T-cell (primary cell): ENCODE results near the gene SNX6. TPM values are rescaled to one million over a fixed set of nuclear protein-coding genes. Genes with fewer than 3 reads are reported as not detected.

Source experiments
- ATAC-seq, 4 experiments: fragments of 200-7000 bp in 3 of 4; fragments of 150-1000 bp in 1 of 4; cut with Tn5 transposase; replicated peaks in 1 of 4; 1 replicate in 3 of 4; 2 replicates in 1 of 4; pipeline ENCODE4 v1.10.0; 2021; ENCODE audit warnings: moderate library complexity in 3 of 4, mild to moderate bottlenecking in 2 of 4, moderate number of reproducible peaks in 1 of 4
- CTCF ChIA-PET, 2 donors: fragments of 300-600 bp; sonication (Branson Sonifier 250); formaldehyde crosslinking; loops; one replicate each; lab custom pipeline; 2022; ENCODE audit warnings: antibody characterized with exemption in 2 of 2; lab: Charles Lee
- POLR2A ChIA-PET, 2 donors: fragments of 300-600 bp; sonication (Branson Sonifier 250); formaldehyde crosslinking; loops; one replicate each; lab custom pipeline; 2022; ENCODE audit warnings: antibody characterized with exemption in 2 of 2; lab: Charles Lee
- DNase-seq, 35 experiments: peaks; one replicate each; pipeline versions ENCODE4 v3.0.0 to v3.0.0-alpha.2; 2013 to 2023
- H3K27ac ChIP-seq: one replicate; pipeline ENCODE4 v1.5.1; 2013; ENCODE audit warnings: low read length
- H3K27me3 ChIP-seq, 2 experiments: replicated peaks in 1 of 2; 1 replicate in 1 of 2; 2 replicates in 1 of 2; pipeline versions ENCODE4 v1.6.1 to v1.7.0; 2013; ENCODE audit warnings: low read length in 1 of 2, mixed read lengths in 1 of 2; ENCODE audit not compliant: control insufficient read depth in 2 of 2, insufficient read depth in 2 of 2; ENCODE audit errors: extremely low read depth in 1 of 2
- H3K36me3 ChIP-seq, 2 donors: 1 replicate in 1 of 2; 2 replicates in 1 of 2; pipeline versions ENCODE4 v1.6.1 to v1.7.0; 2013; ENCODE audit warnings: low read length in 1 of 2; ENCODE audit not compliant: control insufficient read depth in 2 of 2, insufficient read depth in 1 of 2; ENCODE audit errors: extremely low read depth in 1 of 2
- H3K4me1 ChIP-seq, 2 experiments: 1 replicate in 1 of 2; 2 replicates in 1 of 2; pipeline versions ENCODE4 v1.6.1 to v1.7.0; 2013; ENCODE audit warnings: low read length in 2 of 2, mixed read lengths in 1 of 2; ENCODE audit not compliant: insufficient read depth in 2 of 2, control insufficient read depth in 1 of 2; ENCODE audit errors: extremely low read depth in 1 of 2
- H3K4me3 ChIP-seq, 2 donors: 1 replicate in 1 of 2; 2 replicates in 1 of 2; pipeline versions ENCODE4 v1.5.1 to v1.7.0; 2013; ENCODE audit warnings: mild to moderate bottlenecking in 2 of 2, low read length in 1 of 2, moderate library complexity in 1 of 2; ENCODE audit not compliant: control insufficient read depth in 1 of 2; ENCODE audit errors: extremely low read depth in 1 of 2
- H3K9me3 ChIP-seq: 2 replicates; pipeline ENCODE4 v1.7.0; 2013
- H3K27ac Mint-ChIP-seq, 2 donors: one replicate each; pipeline ENCODE4 v1.8.0; 2020 to 2021; ENCODE audit warnings: mild to moderate bottlenecking in 2 of 2, mixed read lengths in 2 of 2
- H3K27me3 Mint-ChIP-seq, 2 donors: one replicate each; pipeline ENCODE4 v1.8.0; 2021 to 2022; ENCODE audit warnings: mixed read lengths in 2 of 2
- H3K36me3 Mint-ChIP-seq: one replicate; pipeline ENCODE4 v1.8.0; 2021; ENCODE audit warnings: mixed read lengths
- H3K4me1 Mint-ChIP-seq, 3 donors: one replicate each; pipeline ENCODE4 v1.8.0; 2020 to 2022; ENCODE audit warnings: mixed read lengths in 3 of 3, mild to moderate bottlenecking in 1 of 3
- H3K4me3 Mint-ChIP-seq, 3 donors: one replicate each; pipeline ENCODE4 v1.8.0; 2020 to 2022; ENCODE audit warnings: mild to moderate bottlenecking in 3 of 3, mixed read lengths in 3 of 3, moderate library complexity in 3 of 3
- H3K9me3 Mint-ChIP-seq, 3 donors: one replicate each; pipeline ENCODE4 v1.8.0; 2020 to 2022; ENCODE audit warnings: mixed read lengths in 3 of 3
- WGBS: methylation state at CpG from one replicate; pipeline ENCODE4 v1.1.5; 2013; ENCODE audit warnings: missing lambda C conversion rate; ENCODE audit not compliant: insufficient coverage; 5-methylcytosine and 5-hydroxymethylcytosine counted together
- total RNA-seq, 35 experiments: library from RNA in 6 of 35; stranded (reverse) in 6 of 35; fragments of 120-200 nt in 1 of 35; gene quantifications; one replicate each; pipeline versions ENCODE4 v1.2.1 to v1.2.4 and lab custom pipeline; 2013 to 2026

SNX6 gene
- total RNA-seq, 5 donors from 2014 or later (not counting 1 experiment from before 2014, with no cell fraction given), result 63.4 to 69.1 (median 64.6) TPM

GRCh38 chr14:34668111-34668510 lies 38.2 kb upstream of the SNX6 start:
- ChIA-PET CTCF (interaction anchor here in 1 of 2 donors (0.6 kb wide), 2 partner anchors 62 to 635 kb away, joined by 3 to 4 read pairs; no protein-coding TSS in a partner anchor), POLR2A (no interaction called here)
- WGBS, result 100% methylated on average over 1 of the region's 2 CpGs
- no peak overlapping the region for H3K27ac ChIP-seq
- H3K4me1 ChIP-seq, result peaks cover 6 to 8% of the 10 kb centered on the region in 2 experiments
- peak overlapping the region; percentile 15 to 22 for H3K27ac Mint-ChIP-seq
- H3K36me3 Mint-ChIP-seq, result no peaks in the 10 kb centered on the region
- no peaks in the 10 kb centered on the region for H3K27me3 Mint-ChIP-seq
- no peaks in the 10 kb centered on the region for H3K36me3 ChIP-seq
- ATAC-seq (no peak), DNase-seq (no peak)
- H3K27me3 ChIP-seq, result no peaks in the 10 kb centered on the region
- no peaks in the 10 kb centered on the region for H3K9me3 ChIP-seq
- H3K4me1 Mint-ChIP-seq, result peaks cover 12 to 14% (median 13%) of the 10 kb centered on the region in 3 donors
- H3K9me3 Mint-ChIP-seq, result peaks cover 0 to 3% (median 2%) of the 10 kb centered on the region in 3 donors
- no peak overlapping the region for H3K4me3 Mint-ChIP-seq
- H3K4me3 ChIP-seq, result no peak overlapping the region

- DNase-seq (no peak), ATAC-seq (no peak)
- Mint-ChIP-seq H3K27me3 (no peaks in the 10 kb centered on the region), H3K27ac (no peak overlapping the region), H3K4me1 (peaks cover 12 to 14% (median 13%) of the 10 kb centered on the region in 3 donors), H3K36me3 (no peaks in the 10 kb centered on the region), H3K4me3 (no peak overlapping the region), H3K9me3 (peaks cover 0 to 6% (median 3%) of the 10 kb centered on the region in 3 donors)
- ChIA-PET POLR2A (no interaction called here), CTCF (interaction anchor here in 1 of 2 donors (0.7 kb wide), 1 partner anchor 81 kb away, joined by 3 read pairs; no protein-coding TSS in a partner anchor)
- 80% methylated on average over 6 of the region's 7 CpGs for WGBS
- Histone ChIP-seq H3K4me1 (peaks cover 6 to 8% of the 10 kb centered on the region in 2 experiments), H3K9me3 (no peaks in the 10 kb centered on the region), H3K36me3 (no peaks in the 10 kb centered on the region), H3K27me3 (no peaks in the 10 kb centered on the region), H3K4me3 (no peak overlapping the region), H3K27ac (no peak overlapping the region)
Measured at GRCh38 chr14:34667007-34667406, 37.1 kb upstream of the SNX6 start.

- H3K9me3 Mint-ChIP-seq, result peaks cover 0 to 6% (median 3%) of the 10 kb centered on the region in 3 donors
- ChIA-PET POLR2A (interaction anchor here (0.5 to 0.7 kb wide), 4 partner anchors 37 to 495 kb away, joined by 3 to 4 read pairs (median 4); no protein-coding TSS in a partner anchor), CTCF (interaction anchor here in 1 of 2 donors (0.7 kb wide), 1 partner anchor 64 kb away, joined by 3 read pairs; no protein-coding TSS in a partner anchor)
- Histone ChIP-seq H3K4me1 (peaks cover 6 to 8% of the 10 kb centered on the region in 2 experiments), H3K9me3 (no peaks in the 10 kb centered on the region), H3K27me3 (no peaks in the 10 kb centered on the region), H3K36me3 (no peaks in the 10 kb centered on the region), H3K27ac (peak overlapping the region; percentile 52), H3K4me3 (no peak overlapping the region)
- H3K4me1 Mint-ChIP-seq, result peaks cover 12 to 14% (median 13%) of the 10 kb centered on the region in 3 donors
- WGBS, result no CpG with 5 or more reads among the region's 2 CpGs
- DNase-seq (peak in 30 of 35 experiments; percentile 4 to 59 (median 30)), ATAC-seq (peak; percentile 75 to 94 (median 92))
- no peaks in the 10 kb centered on the region for H3K27me3 Mint-ChIP-seq
- H3K27ac Mint-ChIP-seq, result peak overlapping the region; percentile 86 to 98
- no peaks in the 10 kb centered on the region for H3K36me3 Mint-ChIP-seq
- H3K4me3 Mint-ChIP-seq, result peak overlapping the region; percentile 0 to 46 (median 16)
Measured at GRCh38 chr14:34665785-34666435, 36.0 kb upstream of the SNX6 start.

GRCh38 chr14:34662561-34663088 lies 32.7 kb upstream of the SNX6 start:
- Mint-ChIP-seq H3K9me3 (peaks cover 0 to 6% (median 3%) of the 10 kb centered on the region in 3 donors), H3K27me3 (no peaks in the 10 kb centered on the region), H3K27ac (no peak overlapping the region), H3K4me3 (no peak overlapping the region), H3K4me1 (peaks cover 12 to 14% (median 13%) of the 10 kb centered on the region in 3 donors), H3K36me3 (no peaks in the 10 kb centered on the region)
- Histone ChIP-seq H3K36me3 (no peaks in the 10 kb centered on the region), H3K9me3 (no peaks in the 10 kb centered on the region), H3K27ac (no peak overlapping the region), H3K4me3 (no peak overlapping the region), H3K27me3 (no peaks in the 10 kb centered on the region), H3K4me1 (peaks cover 6 to 8% of the 10 kb centered on the region in 2 experiments)
- ATAC-seq (no peak), DNase-seq (no peak)
- 100% methylated on average over 1 of the region's 4 CpGs for WGBS
- CTCF ChIA-PET, result interaction anchor here in 1 of 2 donors (0.7 kb wide), 1 partner anchor 10 kb away, joined by 3 read pairs; no protein-coding TSS in a partner anchor
- POLR2A ChIA-PET, result no interaction called here

GRCh38 chr14:34660796-34661195 lies 30.8 kb upstream of the SNX6 start:
- Mint-ChIP-seq H3K27me3 (no peaks in the 10 kb centered on the region), H3K27ac (no peak overlapping the region), H3K36me3 (no peaks in the 10 kb centered on the region), H3K4me3 (no peak overlapping the region), H3K4me1 (peaks cover 5 to 7% (median 6%) of the 10 kb centered on the region in 3 donors), H3K9me3 (peaks cover 0 to 6% (median 3%) of the 10 kb centered on the region in 3 donors)
- CTCF ChIA-PET, result interaction anchor here in 1 of 2 donors (1.1 kb wide), 1 partner anchor 64 kb away, joined by 3 read pairs; no protein-coding TSS in a partner anchor
- no peak overlapping the region for H3K4me3 ChIP-seq
- no peaks in the 10 kb centered on the region for H3K36me3 ChIP-seq
- DNase-seq, result no peak
- no peak for ATAC-seq
- H3K9me3 ChIP-seq, result no peaks in the 10 kb centered on the region
- peaks cover 0 to under 1% of the 10 kb centered on the region in 2 experiments for H3K27me3 ChIP-seq
- POLR2A ChIA-PET, result no interaction called here
- H3K27ac ChIP-seq, result no peak overlapping the region
- H3K4me1 ChIP-seq, result peaks cover 2 to 6% of the 10 kb centered on the region in 2 experiments

- H3K9me3 ChIP-seq, result no peaks in the 10 kb centered on the region
- Mint-ChIP-seq H3K27ac (no peak overlapping the region), H3K36me3 (no peaks in the 10 kb centered on the region), H3K27me3 (no peaks in the 10 kb centered on the region), H3K4me1 (no peaks in the 10 kb centered on the region), H3K9me3 (no peaks in the 10 kb centered on the region), H3K4me3 (no peak overlapping the region)
- no CpG with 5 or more reads among the region's 1 CpG for WGBS
- H3K27ac ChIP-seq, result no peak overlapping the region
- H3K4me1 ChIP-seq, result no peaks in the 10 kb centered on the region
- ChIA-PET POLR2A (no interaction called here), CTCF (no interaction called here)
- DNase-seq (no peak), ATAC-seq (no peak)
- peaks cover 0 to 3% of the 10 kb centered on the region in 2 experiments for H3K27me3 ChIP-seq
- no peak overlapping the region for H3K4me3 ChIP-seq
- no peaks in the 10 kb centered on the region for H3K36me3 ChIP-seq
Measured at GRCh38 chr14:34655959-34656358, 26.0 kb upstream of the SNX6 start.
